GM23338 (cell line): ENCODE data around the gene SDHD. TPM values are rescaled to one million over a fixed set of nuclear protein-coding genes. Genes with fewer than 3 reads are reported as not detected.

Experiments
- ATAC-seq: fragments of 200-7000 bp; cut with Tn5 transposase; 3 replicates; pipeline ENCODE4 v1.9.1; 2020
- DNase-seq: peaks from one replicate; pipeline ENCODE4 v3.0.0-alpha.2; 2015; ENCODE audit warnings: low spot score
- H2AFZ ChIP-seq: fragments of 200-600 bp; sonication (generic); 2 replicates; pipeline ENCODE4 v1.8.0; 2016; ENCODE audit warnings: antibody characterized with exemption, mild to moderate bottlenecking, moderate library complexity
- H3F3A ChIP-seq: fragments of 200-600 bp; sonication (generic); replicated peaks from 2 replicates; pipeline ENCODE4 v1.8.0; 2017; ENCODE audit warnings: antibody characterized with exemption, mixed run types, low read depth
- H3K27ac ChIP-seq: fragments of 200-600 bp; sonication (generic); 2 replicates; pipeline ENCODE4 v1.6.1; 2016; ENCODE audit warnings: low read depth
- H3K27me3 ChIP-seq: fragments of 200-600 bp; sonication (generic); 2 replicates; pipeline ENCODE4 v1.8.0; 2016; ENCODE audit warnings: mild to moderate bottlenecking, mixed run types, moderate library complexity; ENCODE audit not compliant: insufficient read depth
- H3K36me3 ChIP-seq: fragments of 200-600 bp; sonication (generic); 2 replicates; pipeline ENCODE4 v1.8.0; 2016; ENCODE audit warnings: mild to moderate bottlenecking; ENCODE audit not compliant: insufficient read depth
- H3K4me1 ChIP-seq: fragments of 200-600 bp; sonication (generic); 2 replicates; pipeline ENCODE4 v1.8.0; 2016; ENCODE audit warnings: mild to moderate bottlenecking, moderate library complexity; ENCODE audit not compliant: insufficient read depth
- H3K4me2 ChIP-seq: fragments of 200-600 bp; sonication (generic); 2 replicates; pipeline ENCODE4 v1.7.1; 2017; ENCODE audit warnings: mixed run types
- H3K4me3 ChIP-seq: fragments of 200-600 bp; sonication (generic); 2 replicates; pipeline ENCODE4 v1.6.1; 2016; ENCODE audit warnings: mixed run types
- H3K79me2 ChIP-seq: fragments of 200-600 bp; sonication (generic); replicated peaks from 2 replicates; pipeline ENCODE4 v1.8.0; 2017; ENCODE audit warnings: mild to moderate bottlenecking; ENCODE audit not compliant: insufficient read depth
- H3K9me2 ChIP-seq: fragments of 200-600 bp; sonication (generic); 2 replicates; pipeline ENCODE4 v1.8.0; 2017; ENCODE audit not compliant: insufficient read depth
- H4K20me1 ChIP-seq: fragments of 200-600 bp; sonication (generic); replicated peaks from 2 replicates; pipeline ENCODE4 v1.8.0; 2017; ENCODE audit warnings: mild to moderate bottlenecking; ENCODE audit not compliant: insufficient read depth
- H3K27ac Mint-ChIP-seq: 2 replicates; pipeline ENCODE4 v1.8.0; 2020; ENCODE audit warnings: inconsistent platforms, mild to moderate bottlenecking, moderate library complexity, mixed read lengths
- H3K27me3 Mint-ChIP-seq: 3 replicates; pipeline ENCODE4 v1.8.0; 2022; ENCODE audit warnings: low read depth, mild to moderate bottlenecking, moderate library complexity, mixed read lengths, inconsistent platforms; ENCODE audit not compliant: insufficient read depth, poor library complexity
- H3K36me3 Mint-ChIP-seq: 3 replicates; pipeline ENCODE4 v1.8.0; 2021; ENCODE audit warnings: low read depth, mild to moderate bottlenecking, inconsistent platforms, moderate library complexity, mixed read lengths
- H3K4me1 Mint-ChIP-seq: 3 replicates; pipeline ENCODE4 v1.8.0; 2020; ENCODE audit warnings: mild to moderate bottlenecking, inconsistent platforms, mixed read lengths
- H3K4me3 Mint-ChIP-seq: 3 replicates; pipeline ENCODE4 v1.8.0; 2021; ENCODE audit warnings: moderate library complexity, mild to moderate bottlenecking, inconsistent platforms, mixed read lengths
- H3K9me3 Mint-ChIP-seq: 3 replicates; pipeline ENCODE4 v1.8.0; 2020; ENCODE audit warnings: moderate library complexity, mild to moderate bottlenecking, inconsistent platforms, mixed read lengths
- CREB1 ChIP-seq: fragments of 250-450 bp; sonication (Bioruptor Pico); IDR thresholded peaks from 2 replicates; pipeline ENCODE4 v1.5.0; 2020; ENCODE audit warnings: low read depth, mild to moderate bottlenecking, moderate library complexity
- EZH2phosphoT487 ChIP-seq: fragments of 200-600 bp; sonication (generic); IDR thresholded peaks from one replicate; pipeline ENCODE4 v1.8.1; 2018; ENCODE audit warnings: antibody characterized with exemption; ENCODE audit not compliant: unreplicated experiment
- JUNB ChIP-seq: IDR thresholded peaks from one replicate; pipeline ENCODE4 v1.6.1; 2016; ENCODE audit warnings: antibody characterized with exemption; ENCODE audit not compliant: unreplicated experiment
- NANOG ChIP-seq: IDR thresholded peaks from 2 replicates; pipeline ENCODE4 v1.6.1; 2016; ENCODE audit warnings: antibody characterized with exemption, borderline replicate concordance
- POLR2AphosphoS5 ChIP-seq: IDR thresholded peaks from 2 replicates; pipeline ENCODE4 v1.6.1; 2016; ENCODE audit warnings: antibody characterized with exemption, low read depth
- long read RNA-seq: library from polyadenylated mRNA; unstranded; transcript quantifications from one replicate; pipeline ENCODE4 v2.0.0, GENCODE V29; 2020; ENCODE audit not compliant: unreplicated experiment
- polyA plus RNA-seq: library from polyadenylated mRNA; unstranded; fragments of >200 nt; fragmentation: Nextera tagmentation; extraction: Ambion mirVana; gene quantifications from 2 replicates; pipeline ENCODE4 v1.2.1, GENCODE V29; 2016
- total RNA-seq: library from RNA; depleted of rRNA; stranded (reverse); fragments of >200 nt; shearing (Covaris generic); gene quantifications from 2 replicates; pipeline ENCODE4 v1.2.3, GENCODE V29; 2014; rRNA removed
- TF ChIP-seq, protein P1 (sequence below): IDR thresholded peaks from one replicate; pipeline ENCODE4 v1.6.1; 2018; ENCODE audit warnings: antibody characterized with exemption; ENCODE audit not compliant: unreplicated experiment
- TF ChIP-seq, protein P2 (sequence below): IDR thresholded peaks from 2 replicates; pipeline ENCODE4 v1.6.1; 2016; ENCODE audit warnings: antibody characterized with exemption
- TF ChIP-seq, protein P3 (sequence below): fragments of 250-450 bp; sonication (Bioruptor Pico); IDR thresholded peaks from 2 replicates; pipeline ENCODE4 v1.5.0; 2020; ENCODE audit warnings: mild to moderate bottlenecking, moderate library complexity
- TF ChIP-seq, protein P4 (sequence below), 2 experiments: fragments of 200-600 bp in 1 of 2; sonication (generic) in 1 of 2; conservative IDR thresholded peaks; 2 replicates each; pipeline versions ENCODE4 v1.5.1 to v1.6.1; 2016 to 2017; ENCODE audit warnings: antibody characterized with exemption in 2 of 2, low read depth in 2 of 2, mild to moderate bottlenecking in 2 of 2, moderate library complexity in 1 of 2

SDHD gene
- total RNA-seq (127 and 157 TPM in 2 replicates), polyA plus RNA-seq (149 and 163 TPM in 2 replicates)
- long read RNA-seq, transcript SDHD-201 (4 exons, 1,439 nt), result major isoform, 88 of 90 reads
- long read RNA-seq, partial matches to known transcripts, result 0 of 90 reads
- long read RNA-seq, other reads (novel, unspliced or antisense), result 1 of 90 reads

DNA sequence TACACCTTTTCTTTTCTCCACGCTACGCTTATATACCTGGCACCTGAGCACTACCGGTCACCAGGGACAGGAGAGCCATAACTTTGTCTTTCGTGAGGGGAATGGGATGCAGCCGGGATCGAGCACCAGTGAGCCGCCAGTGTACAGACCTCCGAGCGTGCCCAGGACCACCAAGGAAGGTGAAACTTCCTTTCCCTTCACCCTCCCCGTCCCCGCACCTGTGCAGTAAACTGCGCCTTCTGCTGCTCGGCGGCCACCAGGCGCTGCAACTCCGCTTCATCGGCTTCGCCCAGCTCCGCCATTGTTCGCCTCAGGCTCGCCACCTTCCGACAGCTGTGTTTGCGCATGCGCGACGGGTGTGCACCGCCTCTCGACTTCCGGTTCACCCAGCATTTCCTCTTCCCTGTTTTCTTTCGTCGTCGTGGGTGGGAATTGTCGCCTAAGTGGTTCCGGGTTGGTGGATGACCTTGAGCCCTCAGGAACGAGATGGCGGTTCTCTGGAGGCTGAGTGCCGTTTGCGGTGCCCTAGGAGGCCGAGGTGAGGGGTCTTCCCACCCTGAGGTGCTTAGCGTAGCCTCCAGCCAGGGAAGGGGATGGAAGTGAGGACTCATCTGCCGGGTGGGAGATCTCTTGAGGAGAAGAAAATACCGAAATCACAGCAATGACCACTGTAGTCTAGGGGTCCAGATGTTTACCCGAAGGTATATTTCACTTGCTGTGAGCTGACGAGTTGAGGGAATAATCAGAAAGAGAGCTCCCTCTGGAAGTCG is at the start of gene SDHD, which contains the start of gene TIMM8B:
TSS of gene SDHD (plus strand) at position 452 of the 770 bp plus-strand sequence. CDS start at position 487, 35 bp downstream.
TSS of gene TIMM8B (minus strand) at position 335 of the 770 bp plus-strand sequence. CDS start at position 302, 33 bp downstream.
- no peaks in the 10 kb centered on the region for H3K27me3 ChIP-seq
- peak within 1 kb of the TSS; percentile 67 for H3K27ac ChIP-seq
- H3K4me2 ChIP-seq, result peak within 1 kb of the TSS; percentile 95
- Mint-ChIP-seq H3K27ac (peak within 1 kb of the TSS; percentile 98), H3K4me1 (peaks cover 20% of the 10 kb centered on the region), H3K9me3 (peaks cover 4% of the 10 kb centered on the region; the same call in 2 of the 3 replicates), H3K27me3 (peaks cover 19% of the 10 kb centered on the region), H3K36me3 (peaks cover 91% of the 10 kb centered on the region), H3K4me3 (peak within 1 kb of the TSS; percentile 100)
- no peaks in the 10 kb centered on the region for H3K9me2 ChIP-seq
- peaks cover 11% of the 10 kb centered on the region; the same call in 1 of the 2 replicates for H3F3A ChIP-seq
- peak within 1 kb of the TSS; percentile 91 for H3K4me3 ChIP-seq
- peak; percentile 98 for DNase-seq
- no peak for TF ChIP-seq JUNB
- no peak for TF ChIP-seq EZH2phosphoT487
- TF ChIP-seq, protein P1, sequence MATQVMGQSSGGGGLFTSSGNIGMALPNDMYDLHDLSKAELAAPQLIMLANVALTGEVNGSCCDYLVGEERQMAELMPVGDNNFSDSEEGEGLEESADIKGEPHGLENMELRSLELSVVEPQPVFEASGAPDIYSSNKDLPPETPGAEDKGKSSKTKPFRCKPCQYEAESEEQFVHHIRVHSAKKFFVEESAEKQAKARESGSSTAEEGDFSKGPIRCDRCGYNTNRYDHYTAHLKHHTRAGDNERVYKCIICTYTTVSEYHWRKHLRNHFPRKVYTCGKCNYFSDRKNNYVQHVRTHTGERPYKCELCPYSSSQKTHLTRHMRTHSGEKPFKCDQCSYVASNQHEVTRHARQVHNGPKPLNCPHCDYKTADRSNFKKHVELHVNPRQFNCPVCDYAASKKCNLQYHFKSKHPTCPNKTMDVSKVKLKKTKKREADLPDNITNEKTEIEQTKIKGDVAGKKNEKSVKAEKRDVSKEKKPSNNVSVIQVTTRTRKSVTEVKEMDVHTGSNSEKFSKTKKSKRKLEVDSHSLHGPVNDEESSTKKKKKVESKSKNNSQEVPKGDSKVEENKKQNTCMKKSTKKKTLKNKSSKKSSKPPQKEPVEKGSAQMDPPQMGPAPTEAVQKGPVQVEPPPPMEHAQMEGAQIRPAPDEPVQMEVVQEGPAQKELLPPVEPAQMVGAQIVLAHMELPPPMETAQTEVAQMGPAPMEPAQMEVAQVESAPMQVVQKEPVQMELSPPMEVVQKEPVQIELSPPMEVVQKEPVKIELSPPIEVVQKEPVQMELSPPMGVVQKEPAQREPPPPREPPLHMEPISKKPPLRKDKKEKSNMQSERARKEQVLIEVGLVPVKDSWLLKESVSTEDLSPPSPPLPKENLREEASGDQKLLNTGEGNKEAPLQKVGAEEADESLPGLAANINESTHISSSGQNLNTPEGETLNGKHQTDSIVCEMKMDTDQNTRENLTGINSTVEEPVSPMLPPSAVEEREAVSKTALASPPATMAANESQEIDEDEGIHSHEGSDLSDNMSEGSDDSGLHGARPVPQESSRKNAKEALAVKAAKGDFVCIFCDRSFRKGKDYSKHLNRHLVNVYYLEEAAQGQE, result peak; percentile 31
- peak; percentile 96 for TF ChIP-seq POLR2AphosphoS5
- no peak; the same call in 1 of the 2 replicates for TF ChIP-seq NANOG
- TF ChIP-seq, protein P2, sequence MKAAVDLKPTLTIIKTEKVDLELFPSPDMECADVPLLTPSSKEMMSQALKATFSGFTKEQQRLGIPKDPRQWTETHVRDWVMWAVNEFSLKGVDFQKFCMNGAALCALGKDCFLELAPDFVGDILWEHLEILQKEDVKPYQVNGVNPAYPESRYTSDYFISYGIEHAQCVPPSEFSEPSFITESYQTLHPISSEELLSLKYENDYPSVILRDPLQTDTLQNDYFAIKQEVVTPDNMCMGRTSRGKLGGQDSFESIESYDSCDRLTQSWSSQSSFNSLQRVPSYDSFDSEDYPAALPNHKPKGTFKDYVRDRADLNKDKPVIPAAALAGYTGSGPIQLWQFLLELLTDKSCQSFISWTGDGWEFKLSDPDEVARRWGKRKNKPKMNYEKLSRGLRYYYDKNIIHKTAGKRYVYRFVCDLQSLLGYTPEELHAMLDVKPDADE, result peak; percentile 88
- TF ChIP-seq, protein P3, sequence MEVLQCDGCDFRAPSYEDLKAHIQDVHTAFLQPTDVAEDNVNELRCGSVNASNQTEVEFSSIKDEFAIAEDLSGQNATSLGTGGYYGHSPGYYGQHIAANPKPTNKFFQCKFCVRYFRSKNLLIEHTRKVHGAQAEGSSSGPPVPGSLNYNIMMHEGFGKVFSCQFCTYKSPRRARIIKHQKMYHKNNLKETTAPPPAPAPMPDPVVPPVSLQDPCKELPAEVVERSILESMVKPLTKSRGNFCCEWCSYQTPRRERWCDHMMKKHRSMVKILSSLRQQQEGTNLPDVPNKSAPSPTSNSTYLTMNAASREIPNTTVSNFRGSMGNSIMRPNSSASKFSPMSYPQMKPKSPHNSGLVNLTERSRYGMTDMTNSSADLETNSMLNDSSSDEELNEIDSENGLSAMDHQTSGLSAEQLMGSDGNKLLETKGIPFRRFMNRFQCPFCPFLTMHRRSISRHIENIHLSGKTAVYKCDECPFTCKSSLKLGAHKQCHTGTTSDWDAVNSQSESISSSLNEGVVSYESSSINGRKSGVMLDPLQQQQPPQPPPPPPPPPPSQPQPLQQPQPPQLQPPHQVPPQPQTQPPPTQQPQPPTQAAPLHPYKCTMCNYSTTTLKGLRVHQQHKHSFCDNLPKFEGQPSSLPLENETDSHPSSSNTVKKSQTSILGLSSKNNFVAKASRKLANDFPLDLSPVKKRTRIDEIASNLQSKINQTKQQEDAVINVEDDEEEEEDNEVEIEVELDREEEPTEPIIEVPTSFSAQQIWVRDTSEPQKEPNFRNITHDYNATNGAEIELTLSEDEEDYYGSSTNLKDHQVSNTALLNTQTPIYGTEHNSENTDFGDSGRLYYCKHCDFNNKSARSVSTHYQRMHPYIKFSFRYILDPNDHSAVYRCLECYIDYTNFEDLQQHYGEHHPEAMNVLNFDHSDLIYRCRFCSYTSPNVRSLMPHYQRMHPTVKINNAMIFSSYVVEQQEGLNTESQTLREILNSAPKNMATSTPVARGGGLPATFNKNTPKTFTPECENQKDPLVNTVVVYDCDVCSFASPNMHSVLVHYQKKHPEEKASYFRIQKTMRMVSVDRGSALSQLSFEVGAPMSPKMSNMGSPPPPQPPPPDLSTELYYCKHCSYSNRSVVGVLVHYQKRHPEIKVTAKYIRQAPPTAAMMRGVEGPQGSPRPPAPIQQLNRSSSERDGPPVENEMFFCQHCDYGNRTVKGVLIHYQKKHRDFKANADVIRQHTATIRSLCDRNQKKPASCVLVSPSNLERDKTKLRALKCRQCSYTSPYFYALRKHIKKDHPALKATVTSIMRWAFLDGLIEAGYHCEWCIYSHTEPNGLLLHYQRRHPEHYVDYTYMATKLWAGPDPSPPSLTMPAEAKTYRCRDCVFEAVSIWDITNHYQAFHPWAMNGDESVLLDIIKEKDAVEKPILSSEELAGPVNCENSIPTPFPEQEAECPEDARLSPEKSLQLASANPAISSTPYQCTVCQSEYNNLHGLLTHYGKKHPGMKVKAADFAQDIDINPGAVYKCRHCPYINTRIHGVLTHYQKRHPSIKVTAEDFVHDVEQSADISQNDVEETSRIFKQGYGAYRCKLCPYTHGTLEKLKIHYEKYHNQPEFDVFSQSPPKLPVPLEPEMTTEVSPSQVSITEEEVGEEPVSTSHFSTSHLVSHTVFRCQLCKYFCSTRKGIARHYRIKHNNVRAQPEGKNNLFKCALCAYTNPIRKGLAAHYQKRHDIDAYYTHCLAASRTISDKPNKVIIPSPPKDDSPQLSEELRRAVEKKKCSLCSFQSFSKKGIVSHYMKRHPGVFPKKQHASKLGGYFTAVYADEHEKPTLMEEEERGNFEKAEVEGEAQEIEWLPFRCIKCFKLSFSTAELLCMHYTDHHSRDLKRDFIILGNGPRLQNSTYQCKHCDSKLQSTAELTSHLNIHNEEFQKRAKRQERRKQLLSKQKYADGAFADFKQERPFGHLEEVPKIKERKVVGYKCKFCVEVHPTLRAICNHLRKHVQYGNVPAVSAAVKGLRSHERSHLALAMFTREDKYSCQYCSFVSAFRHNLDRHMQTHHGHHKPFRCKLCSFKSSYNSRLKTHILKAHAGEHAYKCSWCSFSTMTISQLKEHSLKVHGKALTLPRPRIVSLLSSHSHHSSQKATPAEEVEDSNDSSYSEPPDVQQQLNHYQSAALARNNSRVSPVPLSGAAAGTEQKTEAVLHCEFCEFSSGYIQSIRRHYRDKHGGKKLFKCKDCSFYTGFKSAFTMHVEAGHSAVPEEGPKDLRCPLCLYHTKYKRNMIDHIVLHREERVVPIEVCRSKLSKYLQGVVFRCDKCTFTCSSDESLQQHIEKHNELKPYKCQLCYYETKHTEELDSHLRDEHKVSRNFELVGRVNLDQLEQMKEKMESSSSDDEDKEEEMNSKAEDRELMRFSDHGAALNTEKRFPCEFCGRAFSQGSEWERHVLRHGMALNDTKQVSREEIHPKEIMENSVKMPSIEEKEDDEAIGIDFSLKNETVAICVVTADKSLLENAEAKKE (CRISPR knock-in tag), result no peak
- TF ChIP-seq, protein P4, sequence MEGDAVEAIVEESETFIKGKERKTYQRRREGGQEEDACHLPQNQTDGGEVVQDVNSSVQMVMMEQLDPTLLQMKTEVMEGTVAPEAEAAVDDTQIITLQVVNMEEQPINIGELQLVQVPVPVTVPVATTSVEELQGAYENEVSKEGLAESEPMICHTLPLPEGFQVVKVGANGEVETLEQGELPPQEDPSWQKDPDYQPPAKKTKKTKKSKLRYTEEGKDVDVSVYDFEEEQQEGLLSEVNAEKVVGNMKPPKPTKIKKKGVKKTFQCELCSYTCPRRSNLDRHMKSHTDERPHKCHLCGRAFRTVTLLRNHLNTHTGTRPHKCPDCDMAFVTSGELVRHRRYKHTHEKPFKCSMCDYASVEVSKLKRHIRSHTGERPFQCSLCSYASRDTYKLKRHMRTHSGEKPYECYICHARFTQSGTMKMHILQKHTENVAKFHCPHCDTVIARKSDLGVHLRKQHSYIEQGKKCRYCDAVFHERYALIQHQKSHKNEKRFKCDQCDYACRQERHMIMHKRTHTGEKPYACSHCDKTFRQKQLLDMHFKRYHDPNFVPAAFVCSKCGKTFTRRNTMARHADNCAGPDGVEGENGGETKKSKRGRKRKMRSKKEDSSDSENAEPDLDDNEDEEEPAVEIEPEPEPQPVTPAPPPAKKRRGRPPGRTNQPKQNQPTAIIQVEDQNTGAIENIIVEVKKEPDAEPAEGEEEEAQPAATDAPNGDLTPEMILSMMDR (conservative IDR thresholded peaks at IDR 0.05; ENCODE audit: low read depth in 2 of 2), result peak in 1 of 2 experiments; percentile 20; a peak in 2 of 4 replicates
- peak; percentile 67 for TF ChIP-seq CREB1 (CRISPR knock-in tag)
- peak; percentile 97 for ATAC-seq
- peaks cover 7% of the 10 kb centered on the region for H3K4me1 ChIP-seq
- H3K36me3 ChIP-seq, result peaks cover 61% of the 10 kb centered on the region
- peaks cover 53% of the 10 kb centered on the region for H3K79me2 ChIP-seq
- H4K20me1 ChIP-seq, result peaks cover 12% of the 10 kb centered on the region
- peak within 1 kb of the TSS; percentile 84; the same call in 1 of the 2 replicates for H2AFZ ChIP-seq
